Body of pancreas (tissue), 4 donors: ENCODE data around the gene DYNAP. TPM values are rescaled to one million over a fixed set of nuclear protein-coding genes. Genes with fewer than 3 reads are reported as not detected.

ENCODE experiments used
- ATAC-seq: fragments of 150-250 bp; one replicate; pipeline ENCODE4 v1.9.1; 2016
- DNase-seq, 4 donors: peaks; one replicate each; pipeline ENCODE4 v3.0.0-alpha.2; 2019
- H3K27ac ChIP-seq, 4 donors: fragments of 200-600 bp; sonication (generic); 1 replicate in 3 of 4; 2 replicates in 1 of 4; pipeline versions ENCODE4 v1.5.1 to v1.6.1; 2016 to 2019; ENCODE audit warnings: mild to moderate bottlenecking in 1 of 4, mixed read lengths in 1 of 4, moderate library complexity in 1 of 4
- H3K27me3 ChIP-seq, 2 donors: fragments of 200-600 bp; sonication (generic); one replicate each; pipeline ENCODE4 v1.6.0; 2016; ENCODE audit warnings: mild to moderate bottlenecking in 1 of 2
- H3K36me3 ChIP-seq, 2 donors: fragments of 200-600 bp; sonication (generic); replicated peaks in 1 of 2; 2 replicates each; pipeline ENCODE4 v1.5.1; 2016; ENCODE audit warnings: low read depth in 2 of 2; ENCODE audit not compliant: insufficient read depth in 1 of 2
- H3K4me1 ChIP-seq: fragments of 200-600 bp; sonication (generic); one replicate; pipeline ENCODE4 v1.6.0; 2016
- H3K4me3 ChIP-seq, 2 donors: fragments of 200-600 bp; sonication (generic); 1 replicate in 1 of 2; 2 replicates in 1 of 2; pipeline ENCODE4 v1.5.1; 2016 to 2019
- H3K9me3 ChIP-seq, 3 donors: fragments of 200-600 bp; sonication (generic); 1 replicate in 2 of 3; 2 replicates in 1 of 3; pipeline ENCODE4 v1.5.1; 2016
- POLR2A ChIP-seq, 3 donors: fragments of 450-650 bp; IDR thresholded peaks; one replicate each; pipeline ENCODE4 v1.6.1; 2016; ENCODE audit warnings: antibody characterized with exemption in 3 of 3, mild to moderate bottlenecking in 2 of 3
- WGBS, 2 donors: methylation state at CpG; one replicate each; pipeline ENCODE4 v1.1.5; 2017; 5-methylcytosine and 5-hydroxymethylcytosine counted together
- intact Hi-C: fragments of 100-400 bp; cut with DNase I; formaldehyde crosslinking; loops from one replicate; pipeline ENCODE4 v1.15.1; 2023
- total RNA-seq, 2 donors: library from RNA; depleted of rRNA; stranded (reverse); fragments of >200 nt; gene quantifications; one replicate each; pipeline ENCODE4 v1.1.0, GENCODE V29; 2016
- TF ChIP-seq, protein P1 (sequence below), 7 experiments: fragments of 450-650 bp in 4 of 7; fragments of 200-600 bp in 3 of 7; sonication (generic) in 3 of 7; IDR thresholded peaks; one replicate each; pipeline ENCODE4 v1.5.1; 2016 to 2019; ENCODE audit warnings: antibody characterized with exemption in 7 of 7

The DYNAP gene
- total RNA-seq, 2 donors from 2014 or later: not detected

DNA sequence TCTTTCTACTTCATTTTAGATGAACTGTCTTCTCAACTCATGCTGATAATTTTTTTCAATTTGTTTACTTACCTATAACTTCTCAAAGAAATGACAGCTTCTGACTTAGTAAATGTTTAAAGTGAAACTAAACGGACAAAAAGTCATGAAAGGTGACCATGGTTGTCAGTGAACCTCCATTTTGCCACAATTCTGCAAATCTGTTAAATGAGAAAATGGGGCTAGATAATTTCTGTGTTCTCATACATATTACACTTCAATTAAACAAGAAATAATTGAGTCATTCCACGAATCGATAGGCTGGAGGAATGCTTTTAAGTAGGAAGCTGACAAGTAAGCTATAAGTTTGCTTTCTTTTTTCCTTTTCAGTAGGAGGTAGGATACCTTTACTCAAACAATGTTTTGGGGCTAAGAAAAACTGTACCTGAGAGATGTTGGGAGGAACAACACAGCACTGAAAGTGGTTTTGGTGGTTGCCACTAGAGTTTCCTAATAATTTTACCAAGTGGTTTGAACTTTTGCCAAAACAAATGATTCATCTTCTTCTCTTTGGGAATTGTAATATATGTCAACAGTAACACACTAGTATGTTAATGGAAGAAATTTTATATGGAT lies 17.1 kb downstream of the DYNAP start:
- Histone ChIP-seq H3K4me3 (peak overlapping the region in 1 of 2 donors; percentile 3), H3K9me3 (no peaks in the 10 kb centered on the region), H3K27me3 (no peaks in the 10 kb centered on the region), H3K36me3 (no peaks in the 10 kb centered on the region), H3K27ac (peak overlapping the region; percentile 90 to 93 (median 91)), H3K4me1 (peaks cover 34% of the 10 kb centered on the region)
- DNase-seq (no peak), ATAC-seq (peak; percentile 12)
- WGBS, 2 donors: 27 to 28% methylated on average over 3 of the region's 3 CpGs
- TF ChIP-seq POLR2A (IDR thresholded peaks at IDR 0.05): no peak
- TF ChIP-seq, protein P1, sequence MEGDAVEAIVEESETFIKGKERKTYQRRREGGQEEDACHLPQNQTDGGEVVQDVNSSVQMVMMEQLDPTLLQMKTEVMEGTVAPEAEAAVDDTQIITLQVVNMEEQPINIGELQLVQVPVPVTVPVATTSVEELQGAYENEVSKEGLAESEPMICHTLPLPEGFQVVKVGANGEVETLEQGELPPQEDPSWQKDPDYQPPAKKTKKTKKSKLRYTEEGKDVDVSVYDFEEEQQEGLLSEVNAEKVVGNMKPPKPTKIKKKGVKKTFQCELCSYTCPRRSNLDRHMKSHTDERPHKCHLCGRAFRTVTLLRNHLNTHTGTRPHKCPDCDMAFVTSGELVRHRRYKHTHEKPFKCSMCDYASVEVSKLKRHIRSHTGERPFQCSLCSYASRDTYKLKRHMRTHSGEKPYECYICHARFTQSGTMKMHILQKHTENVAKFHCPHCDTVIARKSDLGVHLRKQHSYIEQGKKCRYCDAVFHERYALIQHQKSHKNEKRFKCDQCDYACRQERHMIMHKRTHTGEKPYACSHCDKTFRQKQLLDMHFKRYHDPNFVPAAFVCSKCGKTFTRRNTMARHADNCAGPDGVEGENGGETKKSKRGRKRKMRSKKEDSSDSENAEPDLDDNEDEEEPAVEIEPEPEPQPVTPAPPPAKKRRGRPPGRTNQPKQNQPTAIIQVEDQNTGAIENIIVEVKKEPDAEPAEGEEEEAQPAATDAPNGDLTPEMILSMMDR (IDR thresholded peaks at IDR 0.05): no peak
- intact Hi-C loops: no loop called here

DNA sequence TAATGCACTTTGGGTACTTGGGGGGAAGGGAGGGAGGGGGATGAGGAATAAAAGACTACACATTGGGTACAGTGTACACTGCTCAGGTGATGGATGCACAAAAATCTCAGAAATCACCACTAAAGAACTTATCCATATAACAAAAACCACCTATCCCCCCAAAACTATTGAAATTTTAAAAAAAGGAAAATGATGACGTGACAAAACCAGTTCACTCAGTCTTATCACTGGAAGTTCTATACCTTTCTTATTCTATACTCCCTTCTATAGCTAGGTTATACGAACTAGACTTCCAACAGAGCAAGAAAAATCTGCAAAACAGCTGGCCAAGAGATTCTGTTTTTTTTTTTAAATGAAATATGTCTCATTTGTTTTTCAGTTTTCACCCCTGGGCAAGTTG lies 20.8 kb downstream of the DYNAP start:
- WGBS, 2 donors: 53 to 74% methylated on average over 2 of the region's 2 CpGs
- no peak for DNase-seq
- no peak overlapping the region for H3K4me3 ChIP-seq
- TF ChIP-seq, protein P1 (IDR thresholded peaks at IDR 0.05): no peak
- no peak for TF ChIP-seq POLR2A (IDR thresholded peaks at IDR 0.05)
- intact Hi-C loops: no loop called here
- peak overlapping the region in 2 of 4 donors; percentile 0 to 66 for H3K27ac ChIP-seq
- no peaks in the 10 kb centered on the region for H3K27me3 ChIP-seq
- no peaks in the 10 kb centered on the region for H3K9me3 ChIP-seq
- no peak for ATAC-seq
- H3K36me3 ChIP-seq: no peaks in the 10 kb centered on the region
- H3K4me1 ChIP-seq: peaks cover 28% of the 10 kb centered on the region

DNA sequence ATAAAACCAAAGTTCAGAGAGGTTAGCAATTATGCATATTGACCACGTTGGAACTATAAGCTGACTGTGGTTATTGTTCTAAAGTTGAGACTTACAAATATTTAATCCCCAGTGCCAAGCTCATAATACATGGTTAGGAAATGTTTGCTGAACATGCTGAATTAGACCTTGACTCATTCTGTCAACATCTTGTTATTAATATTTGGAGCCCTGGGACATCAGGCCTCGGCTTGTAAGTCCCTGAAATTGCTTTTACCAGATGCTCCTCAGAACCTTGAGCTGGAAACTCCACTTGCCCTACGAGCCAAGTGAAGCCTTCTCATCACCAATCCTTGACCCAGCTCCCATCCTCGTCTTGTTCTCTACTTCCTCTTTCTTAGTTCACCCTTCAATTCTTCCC lies 21.2 kb downstream of the DYNAP start:
- peaks cover 24% of the 10 kb centered on the region for H3K4me1 ChIP-seq
- DNase-seq (peak in 3 of 4 donors; percentile 9 to 55 (median 39)), ATAC-seq (peak; percentile 34)
- no peaks in the 10 kb centered on the region for H3K9me3 ChIP-seq
- no peaks in the 10 kb centered on the region for H3K27me3 ChIP-seq
- no peak for TF ChIP-seq POLR2A (IDR thresholded peaks at IDR 0.05)
- H3K4me3 ChIP-seq: no peak overlapping the region
- peak overlapping the region in 2 of 4 donors; percentile 0 to 66 for H3K27ac ChIP-seq
- H3K36me3 ChIP-seq: no peaks in the 10 kb centered on the region
- 30 to 35% methylated on average over 4 of the region's 4 CpGs for WGBS, 2 donors
- intact Hi-C loops: no loop called here

DNA sequence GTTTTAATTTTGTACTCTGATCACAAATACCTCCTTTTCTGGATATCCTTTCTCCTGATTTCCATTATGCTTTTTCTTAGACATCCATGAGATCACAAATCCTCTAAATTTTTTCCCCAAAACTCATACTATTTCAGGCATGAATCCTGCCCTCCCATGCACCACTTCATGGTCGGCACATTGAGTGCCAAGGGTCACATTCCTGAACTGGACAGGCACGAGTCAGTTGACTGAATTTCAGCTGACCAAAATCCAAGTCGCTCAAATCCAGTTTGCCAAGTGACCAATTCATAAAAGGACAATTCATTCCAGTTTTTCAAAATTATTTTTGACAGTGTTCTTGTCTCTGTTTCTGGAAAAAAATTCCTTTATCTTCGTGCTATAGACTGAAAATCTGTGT lies 22.1 kb downstream of the DYNAP start:
- Histone ChIP-seq H3K4me3 (no peak overlapping the region), H3K9me3 (no peaks in the 10 kb centered on the region), H3K4me1 (peaks cover 21% of the 10 kb centered on the region), H3K27ac (no peak overlapping the region), H3K27me3 (no peaks in the 10 kb centered on the region), H3K36me3 (no peaks in the 10 kb centered on the region)
- TF ChIP-seq, protein P1 (IDR thresholded peaks at IDR 0.05): no peak
- TF ChIP-seq POLR2A (IDR thresholded peaks at IDR 0.05): no peak
- 80 to 82% methylated on average over 4 of the region's 4 CpGs for whole genome bisulfite sequencing, 2 donors
- ATAC-seq (no peak), DNase-seq (no peak)
- intact Hi-C loops: no loop called here

DNA sequence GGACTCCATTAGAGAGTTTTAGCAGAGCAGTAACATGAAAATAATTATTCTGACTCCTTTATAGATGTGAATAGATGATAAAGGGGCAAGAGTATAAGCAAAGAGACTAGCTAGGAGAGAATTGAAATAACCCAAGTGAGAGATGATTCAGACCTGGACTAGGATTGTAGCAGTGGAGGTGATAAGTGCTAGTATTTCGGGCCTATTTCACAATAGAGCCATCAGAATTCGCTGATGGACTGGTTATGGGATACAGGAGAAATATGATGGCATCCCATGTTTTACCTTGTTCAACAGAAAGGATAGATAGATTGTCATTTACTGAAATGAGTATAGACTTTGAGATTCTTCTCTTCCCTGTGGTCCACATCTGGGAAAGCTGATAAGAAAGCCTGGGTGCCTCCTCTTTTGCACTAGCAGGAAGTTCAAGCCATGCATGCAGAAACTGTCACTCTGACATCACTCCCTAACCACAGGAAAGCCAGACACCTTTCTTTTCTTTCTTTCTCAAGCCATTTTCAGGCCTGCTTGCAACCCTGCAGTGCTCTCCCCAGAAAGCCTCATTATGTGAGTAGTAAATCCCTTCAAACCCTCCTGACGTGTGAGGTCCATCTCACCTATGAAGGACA lies 25.3 kb downstream of the DYNAP start:
- H3K27me3 ChIP-seq: no peaks in the 10 kb centered on the region
- DNase-seq (no peak), ATAC-seq (no peak)
- 80 to 84% methylated on average over 3 of the region's 3 CpGs for WGBS, 2 donors
- H3K4me3 ChIP-seq: no peak overlapping the region
- no peaks in the 10 kb centered on the region for H3K36me3 ChIP-seq
- H3K27ac ChIP-seq: no peak overlapping the region
- TF ChIP-seq POLR2A (IDR thresholded peaks at IDR 0.05): no peak
- TF ChIP-seq, protein P1 (IDR thresholded peaks at IDR 0.05): no peak
- intact Hi-C loops: no loop called here
- peaks cover 10% of the 10 kb centered on the region for H3K4me1 ChIP-seq
- H3K9me3 ChIP-seq: no peaks in the 10 kb centered on the region
